Thyroid gland (tissue), 4 donors: ENCODE results near the gene HDGFL3.

Experiments used
- CTCF ChIP-seq, 6 experiments: fragments of 200-600 bp in 3 of 6; fragments of 450-650 bp in 3 of 6; sonication (generic) in 3 of 6; IDR thresholded peaks; one replicate each; pipeline ENCODE4 v1.5.1; 2016 to 2019; ENCODE audit warnings: antibody characterized with exemption in 6 of 6, mild to moderate bottlenecking in 2 of 6, inconsistent platforms in 1 of 6, moderate library complexity in 1 of 6
- POLR2A ChIP-seq, 2 donors: fragments of 450-650 bp; IDR thresholded peaks; one replicate each; pipeline ENCODE4 v1.6.1; 2017; ENCODE audit warnings: antibody characterized with exemption in 2 of 2, mild to moderate bottlenecking in 2 of 2, moderate library complexity in 1 of 2

GRCh38 chr15:83123529-83123928, 84.1 kb downstream of the HDGFL3 start:
- TF ChIP-seq CTCF (IDR thresholded peaks at IDR 0.05): no peak
- no peak for TF ChIP-seq POLR2A (IDR thresholded peaks at IDR 0.05)
